ENCODE data around the gene ZPR1. TPM values are rescaled to one million over a fixed set of nuclear protein-coding genes. Genes with fewer than 3 reads are reported as not detected.

ZPR1 gene
- total RNA-seq, 6 experiments from 2014 or later, result 55.9 to 71.8 (median 64.4) TPM

DNA sequence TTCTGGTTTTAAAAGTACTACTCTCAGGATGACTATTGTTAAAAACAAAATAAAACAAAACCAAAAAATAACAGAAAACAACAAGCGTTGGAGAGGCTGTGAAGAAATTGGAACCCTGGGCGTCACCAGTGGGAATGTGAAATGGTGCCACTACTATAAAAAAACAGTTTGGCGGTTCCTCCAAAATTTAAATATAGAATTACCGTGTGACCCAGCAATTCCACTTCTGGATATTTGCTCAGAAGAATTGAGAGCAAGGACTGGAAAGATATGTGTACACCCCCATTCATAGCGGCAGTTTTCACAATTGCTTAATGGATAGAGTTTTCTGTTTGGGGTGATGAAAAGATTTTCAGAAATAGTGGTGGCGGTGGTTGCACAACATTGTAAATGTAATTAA lies 26.7 kb upstream of the ZPR1 start:
- TF ChIP-seq, protein P1, sequence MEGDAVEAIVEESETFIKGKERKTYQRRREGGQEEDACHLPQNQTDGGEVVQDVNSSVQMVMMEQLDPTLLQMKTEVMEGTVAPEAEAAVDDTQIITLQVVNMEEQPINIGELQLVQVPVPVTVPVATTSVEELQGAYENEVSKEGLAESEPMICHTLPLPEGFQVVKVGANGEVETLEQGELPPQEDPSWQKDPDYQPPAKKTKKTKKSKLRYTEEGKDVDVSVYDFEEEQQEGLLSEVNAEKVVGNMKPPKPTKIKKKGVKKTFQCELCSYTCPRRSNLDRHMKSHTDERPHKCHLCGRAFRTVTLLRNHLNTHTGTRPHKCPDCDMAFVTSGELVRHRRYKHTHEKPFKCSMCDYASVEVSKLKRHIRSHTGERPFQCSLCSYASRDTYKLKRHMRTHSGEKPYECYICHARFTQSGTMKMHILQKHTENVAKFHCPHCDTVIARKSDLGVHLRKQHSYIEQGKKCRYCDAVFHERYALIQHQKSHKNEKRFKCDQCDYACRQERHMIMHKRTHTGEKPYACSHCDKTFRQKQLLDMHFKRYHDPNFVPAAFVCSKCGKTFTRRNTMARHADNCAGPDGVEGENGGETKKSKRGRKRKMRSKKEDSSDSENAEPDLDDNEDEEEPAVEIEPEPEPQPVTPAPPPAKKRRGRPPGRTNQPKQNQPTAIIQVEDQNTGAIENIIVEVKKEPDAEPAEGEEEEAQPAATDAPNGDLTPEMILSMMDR (IDR thresholded peaks at IDR 0.05), result no peak
- H3K36me3 Mint-ChIP-seq (ENCODE audit: low read depth), result no peaks in the 10 kb centered on the region
- no peak overlapping the region for H3K27ac Mint-ChIP-seq
- no peaks in the 10 kb centered on the region for H3K9me3 Mint-ChIP-seq
- peaks cover 8% of the 10 kb centered on the region for H3K27me3 Mint-ChIP-seq (ENCODE audit: insufficient read depth)
- no peak overlapping the region for H3K4me3 Mint-ChIP-seq
- peaks cover 6% of the 10 kb centered on the region; the same call in 1 of the 2 replicates for H3K4me1 Mint-ChIP-seq (ENCODE audit: low read depth)
- DNase-seq, result no peak

DNA sequence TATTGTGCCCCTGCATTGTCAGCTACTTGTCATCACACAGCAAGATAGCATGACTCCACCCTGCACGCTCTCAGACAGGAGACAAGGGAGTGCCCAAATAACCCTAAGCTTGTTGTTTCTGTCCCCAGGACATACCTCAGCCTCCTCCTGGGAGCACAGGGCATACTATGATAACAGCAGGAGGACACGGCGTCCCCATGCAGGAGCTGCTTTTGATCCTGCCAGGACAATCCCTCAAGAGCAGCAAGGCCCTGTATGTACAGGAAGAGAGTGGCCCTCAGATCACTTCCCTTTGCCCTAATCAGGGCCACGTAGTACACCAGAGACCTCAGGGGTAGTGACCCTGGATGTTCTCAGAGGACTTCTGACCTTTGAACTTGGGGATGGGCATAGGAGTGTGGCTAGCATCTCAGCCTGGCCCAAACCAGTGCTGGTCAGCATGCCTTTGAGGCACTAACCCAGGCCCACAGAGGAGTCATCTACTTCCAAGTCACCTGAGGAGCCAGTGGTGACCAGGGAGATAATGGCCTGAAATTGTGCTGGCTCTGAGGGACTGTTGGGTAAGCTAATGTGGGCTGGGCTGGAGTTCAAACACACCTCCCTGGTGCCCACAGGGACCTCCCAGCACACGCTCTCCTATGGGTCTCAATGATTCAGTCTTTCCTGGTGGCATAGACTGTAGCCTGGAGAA lies 26.1 kb upstream of the ZPR1 start:
- Mint-ChIP-seq H3K27ac (no peak overlapping the region), H3K27me3 (ENCODE audit: insufficient read depth) (peaks cover 8% of the 10 kb centered on the region), H3K9me3 (no peaks in the 10 kb centered on the region), H3K36me3 (ENCODE audit: low read depth) (peaks cover 3% of the 10 kb centered on the region), H3K4me3 (no peak overlapping the region), H3K4me1 (ENCODE audit: low read depth) (peaks cover 12% of the 10 kb centered on the region)
- DNase-seq, result no peak
- TF ChIP-seq, protein P1 (IDR thresholded peaks at IDR 0.05), result no peak

DNA sequence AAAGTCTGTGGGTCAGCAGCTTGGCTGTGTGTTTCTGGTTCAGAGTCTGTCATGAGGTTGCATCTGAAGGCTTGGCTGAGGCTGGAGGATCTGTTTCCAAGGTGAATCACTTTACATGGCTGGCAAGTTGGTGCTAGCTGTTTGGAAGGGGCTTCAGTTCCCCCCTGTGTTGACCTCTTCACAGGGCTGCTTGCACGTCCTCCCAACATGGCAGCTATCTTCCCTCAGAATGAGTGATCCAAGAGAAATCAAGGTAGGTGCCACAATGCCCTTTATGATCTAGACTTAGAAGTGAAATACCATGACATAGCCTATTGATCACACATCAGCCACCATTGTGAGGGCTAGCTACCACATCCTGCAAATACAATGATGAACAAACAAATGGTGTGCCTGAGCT lies 25.3 kb upstream of the ZPR1 start:
- DNase-seq, result no peak
- H3K4me3 Mint-ChIP-seq, result no peak overlapping the region
- H3K27me3 Mint-ChIP-seq (ENCODE audit: insufficient read depth), result peaks cover 8% of the 10 kb centered on the region
- H3K4me1 Mint-ChIP-seq (ENCODE audit: low read depth), result peaks cover 20% of the 10 kb centered on the region
- H3K9me3 Mint-ChIP-seq, result no peaks in the 10 kb centered on the region
- TF ChIP-seq, protein P1 (IDR thresholded peaks at IDR 0.05), result no peak
- H3K27ac Mint-ChIP-seq, result no peak overlapping the region
- peaks cover 4% of the 10 kb centered on the region for H3K36me3 Mint-ChIP-seq (ENCODE audit: low read depth)

- Mint-ChIP-seq H3K9me3 (no peaks in the 10 kb centered on the region), H3K4me1 (ENCODE audit: low read depth) (peaks cover 28% of the 10 kb centered on the region), H3K4me3 (no peak overlapping the region), H3K27me3 (ENCODE audit: insufficient read depth) (peaks cover 8% of the 10 kb centered on the region), H3K27ac (no peak overlapping the region), H3K36me3 (ENCODE audit: low read depth) (peaks cover 4% of the 10 kb centered on the region)
- TF ChIP-seq, protein P1 (IDR thresholded peaks at IDR 0.05), result no peak
- no peak for DNase-seq
Measured at GRCh38 chr11:116812109-116812508, 24.3 kb upstream of the ZPR1 start.

DNA sequence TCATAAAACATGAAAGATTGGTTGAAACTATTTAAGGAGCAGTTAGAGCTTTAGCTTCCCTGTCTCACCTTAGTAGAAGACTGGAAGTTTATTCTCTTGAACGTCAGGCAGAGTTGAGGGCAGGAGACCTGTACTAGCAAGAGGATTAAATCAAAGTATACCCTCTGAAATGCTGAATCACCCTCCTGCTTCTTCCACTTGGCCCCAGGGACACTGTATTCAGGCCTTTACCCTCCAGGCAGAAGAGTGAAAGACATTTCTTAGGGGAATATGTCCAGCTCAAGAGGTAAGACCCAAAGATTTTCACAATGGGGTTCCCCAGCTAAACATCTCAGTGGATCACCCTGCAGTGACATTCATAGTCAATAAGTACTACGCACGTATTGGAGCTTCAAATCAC lies 23.4 kb upstream of the ZPR1 start:
- Mint-ChIP-seq H3K36me3 (ENCODE audit: low read depth) (peaks cover 4% of the 10 kb centered on the region), H3K27me3 (ENCODE audit: insufficient read depth) (peaks cover 2% of the 10 kb centered on the region), H3K27ac (0 out of 2 replicates have a peak overlapping the region, but pooled peaks have one; percentile 48), H3K4me3 (no peak overlapping the region), H3K9me3 (no peaks in the 10 kb centered on the region), H3K4me1 (ENCODE audit: low read depth) (peaks cover 32% of the 10 kb centered on the region)
- TF ChIP-seq, protein P1 (IDR thresholded peaks at IDR 0.05), result no peak
- no peak for DNase-seq
